KOPT-K1 (cell line): ENCODE measurements around the gene MOB2.
"Not testable (repeated sequence)": the region's sequence is repeated elsewhere in the genome, so short reads cannot be mapped to it uniquely, and the experiment has no call there.

Experiments used
- H3K27ac ChIP-seq: fragments of 200-600 bp; sonication (generic); 2 replicates; pipeline ENCODE4 v1.5.1; 2016; ENCODE audit warnings: antibody characterized with exemption, mild to moderate bottlenecking, low read depth, low read length; ENCODE audit not compliant: poor library complexity, severe bottlenecking
- H3K36me3 ChIP-seq: fragments of 200-600 bp; sonication (generic); 2 replicates; pipeline ENCODE4 v1.5.1; 2017; ENCODE audit warnings: antibody characterized with exemption, mild to moderate bottlenecking, low read length, moderate library complexity; ENCODE audit not compliant: insufficient read depth
- H3K9me3 ChIP-seq: fragments of 200-600 bp; sonication (generic); 2 replicates; pipeline ENCODE4 v1.5.1; 2017; ENCODE audit warnings: antibody characterized with exemption, low read length, mild to moderate bottlenecking; ENCODE audit not compliant: insufficient read depth, poor library complexity, severe bottlenecking

The MOB2 gene

DNA sequence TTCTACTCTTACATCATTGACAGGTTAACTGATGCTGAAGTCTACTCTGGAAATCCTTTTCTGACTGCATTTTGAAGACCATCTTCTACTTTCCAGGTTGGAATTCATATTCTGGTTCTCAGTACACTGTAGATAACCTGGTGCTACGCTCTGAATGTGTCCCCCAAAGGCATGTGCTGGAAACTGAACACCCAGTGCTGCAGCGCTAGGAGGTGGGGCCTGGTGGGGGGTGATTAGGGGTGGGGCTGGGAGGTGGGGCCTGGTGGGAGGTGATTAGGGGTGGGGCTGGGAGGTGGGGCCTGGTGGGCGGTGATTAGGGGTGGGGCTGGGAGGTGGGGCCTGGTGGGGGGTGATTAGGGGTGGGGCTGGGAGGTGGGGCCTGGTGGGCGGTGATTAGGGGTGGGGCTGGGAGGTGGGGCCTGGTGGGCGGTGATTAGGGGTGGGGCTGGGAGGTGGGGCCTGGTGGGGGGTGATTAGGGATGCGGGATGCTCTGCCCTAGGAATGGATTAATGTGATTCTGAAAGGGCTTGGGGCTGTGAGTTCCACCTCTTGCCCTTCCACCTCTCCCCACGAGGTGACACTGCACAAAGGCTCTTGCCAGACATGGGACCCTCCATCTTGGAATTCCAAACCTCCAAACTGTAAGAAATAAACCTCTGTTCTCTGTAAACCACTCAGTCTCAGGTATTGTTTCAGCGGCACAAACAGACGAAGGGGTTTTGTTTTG, 26.1 kb upstream of the MOB2 start:
- H3K27ac ChIP-seq, H3K9me3 ChIP-seq, H3K36me3 ChIP-seq: not testable (repeated sequence)

DNA sequence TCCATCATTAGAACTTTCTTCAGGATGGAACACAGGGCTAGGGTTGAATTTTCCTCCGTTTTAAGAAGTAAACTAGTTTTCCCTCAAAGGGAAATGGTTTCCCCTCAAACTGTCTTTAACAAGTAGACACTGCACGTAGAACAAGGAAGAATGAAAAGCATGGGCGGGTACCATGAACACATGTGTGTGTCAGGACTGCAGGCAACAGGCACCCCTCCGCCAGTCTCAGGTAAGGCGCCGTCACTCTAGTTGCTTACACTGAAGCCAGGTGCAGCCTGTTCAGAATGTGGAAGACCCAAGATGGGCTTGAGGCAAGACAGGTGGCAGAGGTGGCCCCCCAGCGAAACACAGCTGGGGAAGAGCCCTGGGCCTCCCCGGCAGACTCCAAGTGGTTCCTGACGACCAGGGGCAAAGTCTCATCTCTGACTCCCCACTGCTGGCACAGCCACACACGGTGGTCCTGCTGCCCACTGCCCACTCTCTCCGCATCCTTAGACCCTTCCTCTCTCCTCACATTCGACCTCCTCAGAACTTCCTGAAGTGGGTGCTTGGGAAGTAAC, 25.4 kb upstream of the MOB2 start:
- no peaks in the 10 kb centered on the region for H3K9me3 ChIP-seq
- H3K27ac ChIP-seq = no peak overlapping the region
- no peaks in the 10 kb centered on the region for H3K36me3 ChIP-seq

DNA sequence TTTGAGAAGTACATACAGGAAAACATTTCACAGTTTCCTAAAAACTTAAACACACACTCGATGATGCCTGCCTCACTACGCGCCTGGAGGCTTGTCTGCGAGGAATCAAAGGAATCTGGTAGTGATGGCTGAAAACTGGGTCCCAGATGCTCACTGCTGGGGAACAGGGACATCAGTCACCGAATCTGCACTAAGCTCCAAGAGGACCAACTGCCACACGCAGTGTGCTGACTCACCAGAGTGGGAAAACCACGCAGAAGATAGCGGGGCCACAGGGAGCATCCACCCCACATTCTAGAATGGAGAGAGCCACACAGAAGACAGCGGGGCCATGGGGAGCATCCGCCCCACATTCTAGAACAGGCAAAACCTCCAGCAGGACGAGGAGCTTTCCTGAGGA, 24.3 kb upstream of the MOB2 start:
- no peaks in the 10 kb centered on the region for H3K36me3 ChIP-seq
- no peaks in the 10 kb centered on the region for H3K9me3 ChIP-seq
- H3K27ac ChIP-seq = no peak overlapping the region

DNA sequence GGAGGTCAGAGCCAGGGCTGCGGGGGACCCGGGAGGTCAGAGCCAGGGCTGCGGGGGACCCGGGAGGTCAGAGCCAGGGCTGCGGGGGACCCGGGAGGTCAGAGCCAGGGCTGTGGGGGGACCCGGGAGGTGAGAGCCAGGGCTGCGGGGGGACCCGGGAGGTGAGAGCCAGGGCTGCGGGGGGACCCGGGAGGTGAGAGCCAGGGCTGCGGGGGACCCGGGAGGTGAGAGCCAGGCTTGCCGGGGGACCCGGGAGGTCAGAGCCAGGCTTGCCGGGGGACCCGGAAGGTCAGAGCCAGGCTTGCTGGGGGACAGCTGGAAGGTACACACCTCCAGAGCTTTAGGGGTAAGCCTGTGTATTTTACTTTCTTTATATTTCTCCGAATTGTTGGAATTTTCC, 23.8 kb upstream of the MOB2 start:
- H3K9me3 ChIP-seq, H3K36me3 ChIP-seq, H3K27ac ChIP-seq: not testable (repeated sequence)

DNA sequence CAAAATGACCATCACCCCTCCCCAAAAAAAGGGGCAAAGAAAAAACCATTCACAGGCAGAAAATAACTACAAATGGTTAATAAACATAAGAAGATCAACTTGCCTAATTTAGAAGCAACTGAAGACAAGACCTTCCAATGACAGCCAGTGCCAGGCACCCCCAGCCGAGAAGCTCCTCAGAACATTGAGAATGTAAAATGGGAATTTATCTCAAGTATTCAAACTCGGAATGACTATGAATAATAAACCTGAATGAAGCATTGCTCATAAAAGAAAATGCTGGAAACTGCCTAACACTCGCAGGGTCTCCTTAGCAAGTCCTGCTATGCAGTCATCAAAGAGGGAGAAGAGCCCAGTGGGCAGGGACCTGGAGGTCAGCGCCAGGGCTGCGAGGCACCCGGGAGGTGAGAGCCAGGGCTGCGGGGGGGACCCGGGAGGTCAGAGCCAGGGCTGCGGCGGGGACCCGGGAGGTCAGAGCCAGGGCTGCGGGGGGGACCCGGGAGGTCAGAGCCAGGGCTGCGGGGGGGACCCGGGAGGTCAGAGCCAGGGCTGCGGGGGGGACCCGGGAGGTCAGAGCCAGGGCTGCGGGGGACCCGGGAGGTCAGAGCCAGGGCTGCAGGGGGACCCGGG, 23.2 kb upstream of the MOB2 start:
- Histone ChIP-seq H3K27ac (no peak overlapping the region), H3K9me3 (no peaks in the 10 kb centered on the region), H3K36me3 (no peaks in the 10 kb centered on the region)

DNA sequence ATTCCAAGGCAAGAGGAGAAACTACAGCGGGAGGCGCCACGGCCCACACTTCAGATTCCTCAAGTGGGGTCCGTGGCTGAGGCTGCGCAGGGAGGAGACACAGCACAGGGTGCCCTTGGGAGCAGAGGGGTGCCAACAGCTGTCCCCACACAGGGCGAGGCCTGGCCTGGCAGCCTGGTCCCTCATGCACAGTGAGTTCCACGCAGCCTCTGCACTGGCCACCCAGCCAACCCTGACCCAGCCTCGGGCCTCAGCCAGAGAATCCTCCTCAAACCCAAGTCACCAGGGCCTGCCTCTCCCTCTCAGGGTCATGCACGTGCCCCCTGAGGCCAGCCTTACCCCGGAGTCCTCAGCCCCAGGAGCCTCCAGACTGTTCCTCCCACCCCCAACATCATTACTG, 22.4 kb upstream of the MOB2 start:
- Histone ChIP-seq H3K27ac (no peak overlapping the region), H3K36me3 (no peaks in the 10 kb centered on the region), H3K9me3 (no peaks in the 10 kb centered on the region)

DNA sequence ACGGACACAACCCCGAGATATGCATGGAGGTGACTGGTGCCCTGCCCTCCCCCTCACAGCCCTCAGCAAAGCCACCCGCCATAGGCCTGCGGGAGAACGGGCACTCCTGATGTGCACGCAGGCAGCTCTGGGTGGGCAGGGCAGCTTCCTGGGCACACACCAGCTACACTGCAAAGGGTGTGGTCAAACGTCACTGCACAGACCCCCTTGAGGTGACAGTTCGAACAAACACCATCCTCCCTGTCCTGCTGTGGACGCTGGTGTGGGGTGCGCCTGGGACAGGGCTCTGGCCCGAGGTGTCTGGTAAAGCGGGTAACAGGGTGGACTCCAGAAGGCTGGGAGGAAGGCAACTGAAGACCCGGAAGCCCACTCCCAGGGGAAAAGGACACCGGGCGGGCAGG, 21.9 kb upstream of the MOB2 start:
- Histone ChIP-seq H3K36me3 (no peaks in the 10 kb centered on the region), H3K9me3 (no peaks in the 10 kb centered on the region), H3K27ac (no peak overlapping the region)

DNA sequence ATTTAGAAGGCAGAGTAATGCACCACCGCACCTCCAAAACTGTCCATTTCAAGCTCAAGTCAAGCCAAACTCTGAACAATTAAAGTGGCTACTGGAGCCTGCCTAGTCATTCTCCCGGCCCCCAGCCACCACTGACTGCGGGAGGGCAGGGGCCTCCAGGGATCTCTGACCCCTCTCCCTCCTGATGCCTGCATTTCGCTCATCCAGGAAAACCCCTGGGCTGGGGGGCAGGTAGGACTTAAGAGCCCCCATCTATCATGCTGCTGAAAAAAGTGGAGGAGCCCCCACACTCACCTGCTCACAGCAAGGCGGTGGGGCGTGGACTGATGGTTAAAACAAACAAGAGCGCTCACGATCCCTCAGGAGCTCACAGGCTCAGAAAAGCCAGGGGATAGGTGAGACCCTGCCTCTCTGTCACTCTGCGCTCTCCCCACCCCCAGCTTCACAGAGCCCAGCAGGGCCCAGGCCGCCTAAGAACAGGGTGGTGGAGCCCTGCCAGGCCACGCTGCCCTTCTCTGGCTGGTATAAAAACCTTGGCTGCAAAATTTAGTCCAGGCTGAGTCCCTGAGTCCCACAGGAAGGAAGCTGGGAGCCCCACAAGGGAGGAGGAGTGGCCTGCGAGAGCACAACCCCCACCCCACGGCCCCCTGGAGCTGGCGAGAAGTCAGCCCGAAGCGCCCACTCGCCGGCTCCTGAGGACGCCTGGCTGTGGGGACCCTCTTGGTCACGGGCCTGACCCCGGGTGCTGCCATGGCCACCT, 21.0 kb upstream of the MOB2 start:
- Histone ChIP-seq H3K27ac (no peak overlapping the region), H3K9me3 (no peaks in the 10 kb centered on the region), H3K36me3 (no peaks in the 10 kb centered on the region)

DNA sequence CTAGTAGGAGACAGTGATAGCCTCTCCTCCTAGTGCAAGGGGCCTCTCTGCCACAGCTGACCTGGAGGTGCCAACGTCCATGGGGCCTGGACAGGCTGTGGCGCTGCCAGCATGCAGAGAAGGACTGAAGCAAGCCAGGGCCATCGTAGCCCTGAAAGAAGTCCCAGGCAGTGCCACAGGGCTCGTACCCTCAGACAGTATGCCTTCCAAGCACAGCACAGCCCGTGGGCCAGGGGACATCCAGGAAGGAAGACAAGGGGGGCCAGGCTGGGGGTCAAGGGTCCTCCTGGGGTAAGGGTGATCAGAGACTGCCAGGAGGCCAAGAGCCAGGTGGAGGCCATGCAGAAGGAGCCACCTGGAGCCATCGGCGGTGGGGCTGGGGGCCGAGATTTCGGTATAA, 20.4 kb upstream of the MOB2 start:
- Histone ChIP-seq H3K36me3 (no peaks in the 10 kb centered on the region), H3K9me3 (no peaks in the 10 kb centered on the region), H3K27ac (no peak overlapping the region)

DNA sequence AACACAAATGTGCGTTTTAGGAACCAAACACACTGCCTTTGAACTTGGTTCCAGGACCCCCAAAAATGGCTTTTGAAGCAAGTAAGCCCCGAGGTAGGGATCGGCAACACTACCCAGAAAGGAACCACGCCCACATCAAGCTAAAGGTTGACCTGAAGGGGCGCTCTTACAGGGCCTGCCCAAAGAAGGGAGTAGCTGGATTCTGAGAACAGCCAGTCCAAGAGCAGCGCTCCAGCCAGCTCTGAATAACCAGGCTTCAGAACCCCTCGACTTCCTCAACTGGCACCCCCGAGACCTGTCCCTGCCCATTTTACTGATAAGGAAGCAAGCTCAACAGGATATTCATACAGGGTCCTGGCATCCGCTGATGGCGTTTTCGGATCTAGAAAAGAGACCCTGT, 18.9 kb upstream of the MOB2 start:
- Histone ChIP-seq H3K27ac (no peak overlapping the region), H3K36me3 (no peaks in the 10 kb centered on the region), H3K9me3 (no peaks in the 10 kb centered on the region)

DNA sequence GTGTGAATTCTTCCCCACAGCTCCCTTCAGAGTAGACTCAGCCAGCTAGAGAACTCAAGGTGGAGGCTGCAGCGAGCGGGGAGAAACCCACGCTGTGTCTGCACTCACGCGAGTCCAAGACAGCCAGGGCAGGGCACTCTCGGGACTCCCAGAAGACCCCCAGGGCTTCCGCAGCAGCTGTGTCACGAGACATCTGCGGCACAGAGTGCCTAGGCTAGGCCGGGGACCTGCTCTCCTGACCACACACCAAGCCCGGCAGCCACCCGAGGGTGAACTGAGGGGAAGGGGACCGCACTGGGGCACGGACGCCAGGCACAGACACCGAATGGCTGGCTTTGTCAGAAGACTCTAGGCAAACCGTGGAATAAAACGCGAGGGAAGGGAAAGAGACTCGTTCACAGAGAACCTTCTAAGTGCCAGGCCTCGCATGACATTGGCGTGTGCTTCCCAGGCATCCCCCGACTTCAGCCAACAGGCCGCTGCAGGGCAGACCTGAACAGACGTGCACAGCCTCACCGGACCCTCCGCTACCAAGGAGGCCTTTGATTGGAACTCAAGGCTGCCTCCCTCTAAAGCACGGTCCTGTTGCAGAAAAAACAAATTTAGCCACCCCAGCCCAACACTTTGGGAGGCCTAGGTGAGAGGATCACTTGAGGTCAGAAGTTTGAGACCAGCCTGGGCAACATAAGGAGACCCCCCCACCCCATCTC, 18.2 kb upstream of the MOB2 start:
- no peak overlapping the region for H3K27ac ChIP-seq
- no peaks in the 10 kb centered on the region for H3K9me3 ChIP-seq
- H3K36me3 ChIP-seq = no peaks in the 10 kb centered on the region

DNA sequence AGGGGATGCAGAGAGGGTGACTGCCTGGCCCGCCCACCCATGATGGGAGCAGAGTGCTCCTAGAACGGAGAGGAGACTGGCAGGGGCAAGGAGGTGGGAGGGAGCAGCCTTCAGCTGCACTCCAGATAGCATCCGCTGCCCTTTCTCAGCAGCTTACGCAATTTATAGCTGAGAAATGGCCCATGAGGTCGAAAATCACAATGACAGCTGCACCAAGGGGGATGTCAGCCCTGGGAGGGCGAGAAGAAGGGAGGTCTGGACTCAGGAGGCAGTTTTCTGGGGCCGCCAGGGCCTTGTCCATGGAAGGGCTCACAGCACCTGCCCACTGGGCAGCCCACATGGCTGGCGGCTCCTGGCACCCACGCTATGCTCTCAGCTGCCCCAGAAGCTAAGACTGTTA, 17.6 kb upstream of the MOB2 start:
- H3K9me3 ChIP-seq = peaks cover 6% of the 10 kb centered on the region
- H3K27ac ChIP-seq = no peak overlapping the region
- no peaks in the 10 kb centered on the region for H3K36me3 ChIP-seq

DNA sequence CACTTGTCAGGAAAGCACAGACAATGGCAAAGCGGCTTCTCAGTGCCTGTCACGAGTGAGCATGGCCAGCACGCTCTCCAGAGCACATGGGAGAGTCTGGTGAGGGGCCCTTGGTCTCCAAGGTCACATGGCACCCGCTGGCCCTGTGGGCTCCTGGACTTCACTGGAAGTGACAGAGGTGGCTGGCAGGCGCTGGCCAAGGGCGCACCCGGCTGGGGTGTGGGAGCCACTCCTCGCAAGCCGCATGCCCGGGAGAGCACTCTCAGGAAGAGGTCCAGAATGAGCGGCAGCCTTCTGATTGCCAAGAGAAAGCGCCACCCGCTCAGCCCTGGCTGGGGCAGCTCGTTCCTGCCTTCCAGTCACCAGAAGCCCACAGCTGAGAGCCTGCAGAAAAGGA, 17.1 kb upstream of the MOB2 start:
- no peak overlapping the region for H3K27ac ChIP-seq
- no peaks in the 10 kb centered on the region for H3K36me3 ChIP-seq
- peaks cover 6% of the 10 kb centered on the region for H3K9me3 ChIP-seq

DNA sequence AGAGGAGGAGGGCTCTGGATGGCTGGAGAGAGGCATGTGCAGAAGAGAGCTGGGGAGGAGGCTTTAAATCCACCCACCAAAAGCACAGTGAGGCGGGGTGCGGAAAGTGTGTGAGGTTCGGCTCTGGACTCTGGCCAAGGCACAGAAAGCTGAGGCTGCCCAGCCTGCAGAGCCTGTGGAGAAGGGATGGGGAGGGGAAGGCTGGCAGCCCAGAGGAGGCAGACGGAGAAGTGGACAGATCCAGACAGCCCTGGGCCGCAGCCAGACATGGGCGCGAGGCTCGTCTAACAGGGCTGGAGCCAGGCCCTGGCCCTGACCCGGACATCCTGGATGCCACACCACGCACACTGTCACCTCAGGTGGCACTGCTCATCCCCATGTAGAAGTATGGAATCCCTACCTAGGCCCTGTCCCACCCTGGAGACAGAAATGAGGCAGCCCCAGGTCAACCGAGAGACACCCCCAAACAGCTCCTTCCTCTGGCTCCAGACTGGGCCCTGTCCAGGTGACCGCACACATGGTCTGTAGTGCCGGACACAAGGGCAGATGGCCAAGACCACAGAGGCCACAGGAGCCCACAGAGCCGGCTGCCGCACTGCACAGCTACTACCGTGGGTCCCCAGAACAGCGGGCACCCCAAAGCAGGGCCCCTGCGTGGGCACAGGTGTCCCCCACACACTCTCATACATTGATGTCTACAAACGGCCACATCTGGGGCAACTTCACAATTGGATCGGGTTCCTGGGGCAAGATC, 16.6 kb upstream of the MOB2 start:
- Histone ChIP-seq H3K9me3 (peaks cover 6% of the 10 kb centered on the region), H3K36me3 (no peaks in the 10 kb centered on the region), H3K27ac (no peak overlapping the region)
